ENCODE data around the gene USP16. TPM values are rescaled to one million over a fixed set of nuclear protein-coding genes. Genes with fewer than 3 reads are reported as not detected.
"Not testable (repeated sequence)": the region's sequence is repeated elsewhere in the genome, so short reads cannot be mapped to it uniquely, and the experiment has no call there.

The USP16 gene
- 13.1 TPM for total RNA-seq

DNA sequence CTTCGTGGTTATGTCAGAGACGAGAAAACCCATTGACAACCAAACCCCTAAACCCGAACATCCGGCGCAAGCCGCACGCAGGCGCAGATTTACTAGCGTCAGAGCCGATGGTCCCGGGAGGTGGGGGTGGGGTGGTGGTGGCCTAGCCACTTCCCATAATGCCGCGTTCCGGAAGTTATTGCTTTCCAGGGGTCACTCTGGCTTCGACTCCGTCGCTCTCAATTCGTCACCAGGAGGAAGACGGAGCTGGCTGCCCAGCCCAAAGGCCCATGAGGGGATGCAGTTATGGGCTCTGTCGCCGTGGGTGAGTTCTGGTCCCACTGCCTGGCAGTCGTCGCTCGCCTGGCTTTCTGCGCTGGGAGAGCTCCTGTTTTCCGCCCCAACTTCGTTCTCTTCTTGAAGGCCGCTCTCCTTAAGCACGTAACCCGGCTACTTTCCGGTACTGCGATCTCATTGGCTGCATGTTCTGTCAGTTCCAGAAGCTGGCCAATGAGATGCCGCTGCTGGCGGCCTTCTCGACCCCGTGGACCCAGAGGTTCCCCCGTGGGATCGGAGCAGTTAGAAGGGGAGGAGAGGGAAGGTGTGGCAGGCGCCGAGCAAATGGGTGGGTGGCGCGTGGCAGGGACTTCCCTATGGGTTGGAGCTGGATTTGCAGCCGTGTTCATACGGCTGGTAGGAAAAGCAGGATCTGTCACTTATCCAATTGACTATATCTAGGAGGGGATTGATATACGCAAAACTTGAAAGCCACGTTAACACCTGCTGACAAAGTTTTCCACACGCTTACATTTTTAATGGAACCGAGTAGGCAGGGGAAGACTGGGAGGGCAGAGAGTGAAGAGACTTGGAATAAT is at the start of gene USP16:
Gene USP16 (plus strand): TSS at position 195 of the 854 bp plus-strand sequence. CDS start 3,246 bp downstream, outside the sequence.
- DNase-seq (ENCODE audit: low spot score) (peak; percentile 99), ATAC-seq (peak; percentile 92)

DNA sequence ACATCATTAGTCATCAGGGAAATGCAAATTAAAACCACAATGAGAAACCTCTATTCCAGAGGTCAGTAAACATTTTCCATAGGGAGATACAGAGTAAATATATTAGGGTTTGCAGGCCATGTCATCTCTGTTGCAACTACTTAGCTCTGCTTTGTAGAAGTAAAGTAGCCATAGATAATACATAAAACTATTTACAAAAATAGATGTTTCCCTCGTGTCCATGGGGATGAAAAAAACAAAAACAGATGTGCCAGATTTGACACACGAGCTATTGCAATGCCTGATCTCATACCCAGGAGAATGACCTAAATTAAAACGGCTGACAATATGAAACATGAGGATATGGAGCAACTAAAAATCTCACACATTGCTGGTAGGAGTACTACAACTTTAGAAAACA is 49.1 kb upstream of the USP16 start:
- no peak for ATAC-seq

GRCh38 chr21:28979092-28979491 is 45.4 kb upstream of the USP16 start:
- DNase-seq (ENCODE audit: low spot score): no peak
- ATAC-seq: no peak

More for the DNA sequence above, 49.1 kb upstream of the USP16 start:
- no peak for DNase-seq (ENCODE audit: low spot score)

- DNase-seq (ENCODE audit: low spot score): no peak
- ATAC-seq: no peak
These were observed 41.8 kb upstream of the USP16 start for GRCh38 chr21:28982637-28983036.

DNA sequence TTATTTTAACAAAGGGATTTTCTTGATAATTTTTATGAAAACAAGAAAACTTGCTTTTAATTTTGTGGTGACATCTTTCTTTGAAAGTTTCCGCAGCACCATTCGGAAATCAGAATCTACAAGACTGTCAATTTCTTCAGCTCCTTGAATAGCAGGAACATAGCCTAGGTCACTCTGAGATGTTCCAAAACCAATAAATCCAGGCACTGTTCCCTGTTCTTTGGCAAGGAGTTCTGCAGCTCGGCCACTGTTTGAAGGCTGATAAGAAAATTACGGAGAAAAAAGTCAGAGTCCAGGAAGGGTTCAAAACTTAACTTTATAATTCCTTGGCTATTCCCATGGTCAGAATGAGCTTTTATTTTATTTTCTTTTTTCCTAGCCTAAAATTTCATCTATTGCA is 37.8 kb upstream of the USP16 start:
- ATAC-seq (peak; percentile 76), DNase-seq (ENCODE audit: low spot score) (no peak)

DNA sequence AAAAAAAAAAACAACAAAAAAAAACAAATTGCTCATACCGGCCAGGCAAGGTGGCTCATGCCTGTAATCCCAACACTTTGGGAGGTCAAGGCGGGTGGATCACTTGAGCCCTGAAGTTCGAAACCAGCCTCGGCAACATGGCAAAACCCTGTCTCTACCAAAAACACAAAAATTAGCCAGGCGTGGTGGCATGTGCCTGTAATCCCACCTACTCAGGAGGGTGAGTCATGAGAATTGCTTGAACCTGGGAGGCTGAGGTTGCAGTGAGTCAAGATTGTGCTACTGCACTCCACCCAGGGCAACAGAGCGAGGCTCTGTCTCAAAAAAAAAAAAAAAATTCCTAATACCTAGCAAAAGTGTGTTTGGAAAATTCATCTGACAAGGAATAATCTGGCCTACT is 36.3 kb upstream of the USP16 start:
- DNase-seq (ENCODE audit: low spot score): not testable (repeated sequence)

GRCh38 chr21:28991861-28992525 is 32.5 kb upstream of the USP16 start:
- no peak for DNase-seq (ENCODE audit: low spot score)

More for the DNA sequence above, 36.3 kb upstream of the USP16 start:
- ATAC-seq: not testable (repeated sequence)

DNA sequence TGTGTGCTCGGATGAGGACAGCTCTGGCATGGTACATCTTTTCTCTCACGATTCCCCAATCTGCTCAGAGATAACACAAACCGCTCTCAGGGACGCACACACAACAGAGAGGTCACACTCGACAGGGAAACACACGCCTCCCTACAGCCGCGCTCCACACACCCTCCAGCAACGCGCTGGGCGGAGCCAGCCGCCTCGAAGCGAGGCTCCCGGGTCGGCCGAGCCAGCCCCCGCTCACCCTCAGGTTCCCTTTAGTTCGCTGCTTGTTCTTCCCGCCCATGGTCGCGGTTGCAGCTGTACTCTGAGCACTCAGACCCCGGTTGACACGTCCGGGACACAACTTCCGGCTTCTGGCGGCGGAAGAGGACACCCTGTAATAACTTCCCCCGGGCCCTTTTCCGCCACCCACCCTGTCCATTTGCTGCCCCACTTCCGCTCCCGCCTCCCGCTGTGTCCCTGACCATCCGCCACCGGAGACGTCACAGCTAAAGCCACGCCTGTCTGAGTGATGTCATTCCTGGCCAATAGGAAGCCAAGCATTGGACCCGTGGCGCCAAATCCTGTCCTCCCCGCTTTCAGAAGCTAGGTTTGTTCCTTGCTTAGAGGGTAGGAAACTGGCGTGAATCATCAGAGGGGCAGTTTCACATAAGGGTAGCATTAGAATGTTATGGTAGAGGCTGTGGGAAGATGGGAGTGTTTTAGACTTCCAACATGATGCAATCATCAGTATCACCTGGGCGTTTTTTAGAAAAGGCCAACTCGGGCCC is 31.8 kb upstream of the USP16 start, which contains the start of gene LTN1:
Gene LTN1 (minus strand): TSS at position 352 of the 767 bp plus-strand sequence. CDS start 72 bp downstream, at position 280.
- DNase-seq (ENCODE audit: low spot score) (peak; percentile 99), ATAC-seq (peak; percentile 99)

More at GRCh38 chr21:28991861-28992525, 32.5 kb upstream of the USP16 start:
- ATAC-seq: peak; percentile 19

DNA sequence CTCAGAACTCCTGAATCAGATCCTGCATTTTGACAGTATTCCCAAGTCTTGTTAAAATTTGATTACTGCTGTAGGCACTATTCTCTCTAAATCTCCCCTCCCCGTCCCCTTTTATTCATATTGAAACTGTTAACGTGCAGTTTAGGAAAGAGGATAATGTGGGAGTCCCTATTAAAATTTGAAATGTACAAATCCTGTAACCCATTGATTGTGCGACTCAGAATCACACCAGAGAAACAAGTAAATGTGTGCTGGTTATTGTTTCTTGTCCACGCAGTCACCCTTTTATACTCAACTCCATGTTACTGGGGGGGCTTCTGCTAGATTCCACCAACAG is 31.2 kb upstream of the USP16 start:
- ATAC-seq (no peak), DNase-seq (ENCODE audit: low spot score) (no peak)

GRCh38 chr21:29002442-29003144 is 21.9 kb upstream of the USP16 start:
- DNase-seq (ENCODE audit: low spot score): peak; percentile 97

DNA sequence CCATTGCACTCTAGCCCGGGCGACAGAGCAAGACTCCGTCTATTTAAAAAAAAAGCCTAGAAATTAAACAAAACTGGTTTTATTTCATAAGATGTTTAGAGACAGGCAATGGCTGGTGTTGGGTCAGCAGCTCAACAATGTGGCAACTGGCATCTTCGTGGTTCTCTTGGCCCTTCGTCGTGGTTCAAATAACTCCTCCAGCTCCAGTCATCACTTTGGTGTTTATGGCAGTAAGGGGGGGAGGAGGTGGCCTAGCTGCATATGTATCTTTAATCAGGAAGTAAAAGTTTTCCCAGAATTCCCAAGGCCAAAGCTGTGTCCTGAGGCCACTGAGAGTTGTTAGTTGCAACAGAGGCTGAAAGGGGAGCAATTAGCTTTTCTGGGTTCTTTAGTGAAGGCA is 18.8 kb upstream of the USP16 start:
- ATAC-seq (no peak), DNase-seq (ENCODE audit: low spot score) (no peak)

More at GRCh38 chr21:29002442-29003144, 21.9 kb upstream of the USP16 start:
- ATAC-seq: peak; percentile 100

- no peak for DNase-seq (ENCODE audit: low spot score)
- ATAC-seq: no peak
These were observed 17.3 kb upstream of the USP16 start for GRCh38 chr21:29007135-29007534.

GRCh38 chr21:29007810-29008209 is 16.7 kb upstream of the USP16 start:
- no peak for DNase-seq (ENCODE audit: low spot score)
- no peak for ATAC-seq

DNA sequence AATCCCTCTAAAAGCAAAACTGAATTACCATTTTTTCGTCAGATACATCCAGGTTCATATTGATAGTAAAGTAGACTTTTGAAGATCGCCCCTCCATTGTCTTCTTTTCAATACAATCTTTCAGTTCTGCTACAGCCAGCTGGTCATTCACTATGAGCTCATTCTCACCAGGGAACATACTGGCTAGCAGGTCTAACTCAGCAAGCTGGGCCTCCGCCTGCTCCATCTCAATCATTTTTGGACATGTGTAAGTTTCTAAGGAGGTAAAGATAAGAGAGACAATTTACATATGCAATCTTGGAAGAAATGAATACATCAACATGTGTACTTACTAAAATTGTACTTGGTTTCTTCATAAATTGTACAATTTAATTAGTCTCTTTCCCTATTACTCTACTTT is 16.1 kb upstream of the USP16 start:
- no peak for DNase-seq (ENCODE audit: low spot score)
- no peak for ATAC-seq

DNA sequence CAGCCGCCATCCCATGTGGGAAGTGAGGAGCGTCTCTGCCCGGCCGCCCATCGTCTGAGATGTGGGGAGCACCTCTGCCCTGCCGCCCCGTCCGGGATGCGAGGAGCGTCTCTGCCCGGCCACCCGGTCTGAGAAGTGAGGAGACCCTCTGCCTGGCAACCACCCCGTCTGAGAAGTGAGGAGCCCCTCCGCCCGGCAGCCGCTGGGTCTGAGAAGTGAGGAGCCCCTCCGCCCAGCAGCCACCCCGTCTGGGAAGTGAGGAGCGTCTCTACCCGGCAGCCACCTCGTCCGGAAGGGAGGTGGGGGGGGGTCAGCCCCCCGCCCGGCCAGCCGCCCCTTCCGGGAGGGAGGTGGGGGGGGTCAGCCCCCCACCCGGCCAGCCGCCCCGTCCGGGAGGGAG is 13.2 kb upstream of the USP16 start:
- ATAC-seq; DNase-seq (ENCODE audit: low spot score): not testable (repeated sequence)

DNA sequence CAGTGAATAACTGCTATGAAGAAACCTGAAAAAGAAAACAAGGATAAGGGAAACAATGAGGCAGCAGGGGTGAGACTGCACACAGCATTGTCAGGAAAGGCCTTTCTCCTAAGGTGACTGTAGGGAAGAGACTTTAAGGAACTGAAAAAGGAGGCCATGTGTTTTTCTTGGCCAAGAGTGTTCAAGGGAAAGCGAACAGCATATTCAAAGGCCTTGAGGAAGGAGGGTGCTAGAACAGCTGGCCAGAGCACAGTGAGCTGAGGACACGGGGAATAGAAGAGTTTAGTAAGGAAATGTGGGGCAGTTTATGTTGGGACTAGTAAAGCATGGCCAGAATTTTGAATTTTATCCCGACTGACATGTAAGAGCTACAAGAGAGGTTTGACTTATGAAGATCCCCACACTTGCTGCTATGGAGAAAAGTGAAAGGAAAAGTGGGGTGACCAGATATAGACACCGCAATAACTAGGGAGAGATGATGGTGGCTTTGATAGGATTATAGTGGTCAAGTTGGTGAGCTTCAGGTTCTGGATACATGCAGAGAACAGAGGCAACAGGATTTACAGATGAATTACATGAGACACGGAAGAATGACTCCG is 6.7 kb upstream of the USP16 start:
- no peak for DNase-seq (ENCODE audit: low spot score)
- no peak for ATAC-seq

DNA sequence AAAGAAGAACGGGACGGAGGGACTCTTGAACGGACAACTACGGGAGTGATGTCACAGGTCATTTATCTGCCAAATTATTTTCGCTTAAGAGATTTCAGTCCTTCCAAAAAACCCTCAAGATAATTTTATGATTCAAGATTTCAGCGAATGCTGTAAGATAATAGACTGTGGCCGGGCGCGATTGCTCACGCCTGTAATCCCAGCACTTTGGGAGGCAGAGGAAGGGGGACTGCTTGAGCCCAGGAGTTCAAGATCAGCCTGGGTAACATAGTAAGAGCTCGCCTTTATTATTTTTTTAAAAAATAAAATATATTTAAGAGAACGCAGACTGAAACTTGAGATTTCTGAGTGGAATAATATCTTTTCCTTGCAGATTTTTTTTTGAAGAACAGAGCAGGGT is 5.9 kb upstream of the USP16 start:
- ATAC-seq: peak; percentile 16

GRCh38 chr21:29022166-29022565 is 2.3 kb upstream of the USP16 start:
- ATAC-seq (no peak), DNase-seq (ENCODE audit: low spot score) (no peak)

More for the DNA sequence above, 5.9 kb upstream of the USP16 start:
- DNase-seq (ENCODE audit: low spot score): no peak

GRCh38 chr21:29025328-29025713 is 853 bp downstream of the USP16 start:
- DNase-seq (ENCODE audit: low spot score): no peak
- peak; percentile 13 for ATAC-seq

DNA sequence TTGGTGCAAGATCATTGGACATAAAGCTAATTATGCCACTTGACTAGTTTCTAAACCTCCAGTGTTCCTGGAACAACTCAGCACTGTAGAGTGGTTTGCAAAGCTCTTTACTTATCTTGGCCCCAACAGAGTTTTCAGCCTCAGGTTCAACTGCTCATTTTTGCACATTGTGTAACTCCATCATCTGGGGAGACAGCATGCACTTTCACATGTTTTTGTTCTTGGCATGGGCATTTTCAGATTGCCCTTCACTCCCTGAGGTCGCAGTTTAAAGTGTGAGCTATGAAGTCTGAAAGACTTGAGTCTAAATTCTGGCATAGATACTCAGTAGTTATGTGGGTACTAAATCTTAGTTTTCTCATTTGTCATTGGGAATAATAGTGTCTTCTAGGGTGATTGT is 5.1 kb downstream of the USP16 start:
- peak; percentile 64 for DNase-seq (ENCODE audit: low spot score)
- peak; percentile 53 for ATAC-seq
